Activated naive CD8-positive, alpha-beta T cell (primary cell): ENCODE data around the gene UACA.

Experiments used
- H3K27ac Mint-ChIP-seq: one replicate; pipeline ENCODE4 v1.8.0; 2021; ENCODE audit warnings: mixed read lengths
- H3K27me3 Mint-ChIP-seq: one replicate; pipeline ENCODE4 v1.8.0; 2021; ENCODE audit warnings: mixed read lengths
- H3K36me3 Mint-ChIP-seq: one replicate; pipeline ENCODE4 v1.8.0; 2021; ENCODE audit warnings: mixed read lengths
- H3K4me1 Mint-ChIP-seq: one replicate; pipeline ENCODE4 v1.8.0; 2021; ENCODE audit warnings: low read depth, mixed read lengths
- H3K4me3 Mint-ChIP-seq: one replicate; pipeline ENCODE4 v1.8.0; 2021; ENCODE audit warnings: mild to moderate bottlenecking, mixed read lengths
- H3K9me3 Mint-ChIP-seq: one replicate; pipeline ENCODE4 v1.8.0; 2021; ENCODE audit warnings: low read depth, mixed read lengths

Gene UACA

GRCh38 chr15:70608144-70608543 is 155.2 kb downstream of the UACA start:
- Mint-ChIP-seq H3K27me3 (no peaks in the 10 kb centered on the region), H3K9me3 (no peaks in the 10 kb centered on the region), H3K36me3 (no peaks in the 10 kb centered on the region), H3K4me3 (no peak overlapping the region), H3K4me1 (no peaks in the 10 kb centered on the region), H3K27ac (no peak overlapping the region)

GRCh38 chr15:70605606-70606410 is 157.6 kb downstream of the UACA start:
- H3K4me1 Mint-ChIP-seq = no peaks in the 10 kb centered on the region

GRCh38 chr15:70604666-70605315 is 158.6 kb downstream of the UACA start:
- Mint-ChIP-seq H3K27ac (no peak overlapping the region), H3K36me3 (peaks cover 2% of the 10 kb centered on the region), H3K4me3 (no peak overlapping the region), H3K9me3 (peaks cover 8% of the 10 kb centered on the region), H3K27me3 (no peaks in the 10 kb centered on the region), H3K4me1 (no peaks in the 10 kb centered on the region)

More at GRCh38 chr15:70605606-70606410, 157.6 kb downstream of the UACA start:
- Mint-ChIP-seq H3K9me3 (peaks cover under 1% of the 10 kb centered on the region), H3K27ac (no peak overlapping the region), H3K27me3 (no peaks in the 10 kb centered on the region), H3K4me3 (no peak overlapping the region), H3K36me3 (no peaks in the 10 kb centered on the region)
